Measurements from ENCODE around the gene RELN. TPM values are rescaled to one million over a fixed set of nuclear protein-coding genes. Genes with fewer than 3 reads are reported as not detected.
A peak's percentile ranks its signal among the peaks of the same experiment; 100 is the strongest.

The RELN gene
- total and polyA plus RNA-seq, 9 of the 15 experiments (the other 6 are each of a cell fraction or from before 2014, with no cell fraction given): 12.9 to 43.2 (median 18.1) TPM

GRCh38 chr7:103795107-103795506, 194.4 kb downstream of the RELN start (continued):
- TF ChIP-seq MNT (conservative IDR thresholded peaks at IDR 0.05): no peak

DNA sequence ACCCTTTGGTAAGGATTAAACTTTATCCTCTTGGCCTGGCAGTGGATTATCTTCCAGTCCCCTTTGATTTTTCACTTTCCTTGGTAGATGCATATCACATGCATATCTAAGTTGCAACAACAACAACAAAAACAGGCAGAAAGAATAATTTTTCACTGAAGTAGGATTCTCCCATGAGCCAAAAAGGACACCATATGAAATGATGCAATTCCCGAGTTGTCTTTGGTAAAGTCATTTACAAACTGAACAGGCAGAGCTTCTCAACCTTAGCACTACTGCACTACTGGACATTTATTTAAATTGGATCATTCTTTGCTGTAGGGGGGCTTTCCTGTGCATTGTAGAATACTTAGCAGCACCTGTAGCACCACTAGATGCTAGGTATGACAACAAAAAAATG, 195.0 kb downstream of the RELN start:
- H3K27me3 ChIP-seq (ENCODE audit: control insufficient read depth in 2 of 2, insufficient read depth in 2 of 2, low read length in 2 of 2): no peaks in the 10 kb centered on the region; a peak in 1 of 5 replicates
- POLR2A ChIA-PET: interaction anchor here (1.0 kb wide), 1 partner anchor 22 kb away, joined by 3 read pairs; no protein-coding TSS in a partner anchor
- CTCF ChIA-PET (ENCODE audit: low intra/inter-chr PET ratio): no interaction called here
- TF ChIP-seq ATF3 (IDR thresholded peaks at IDR 0.05): peak; percentile 54; the same call in 1 of the 2 replicates
- no peak for TF ChIP-seq ATF3 (CRISPR knock-in tag; conservative IDR thresholded peaks at IDR 0.05)
- no peak for TF ChIP-seq TAF7 (tag; IDR thresholded peaks at IDR 0.05)
- TF ChIP-seq, protein P1, sequence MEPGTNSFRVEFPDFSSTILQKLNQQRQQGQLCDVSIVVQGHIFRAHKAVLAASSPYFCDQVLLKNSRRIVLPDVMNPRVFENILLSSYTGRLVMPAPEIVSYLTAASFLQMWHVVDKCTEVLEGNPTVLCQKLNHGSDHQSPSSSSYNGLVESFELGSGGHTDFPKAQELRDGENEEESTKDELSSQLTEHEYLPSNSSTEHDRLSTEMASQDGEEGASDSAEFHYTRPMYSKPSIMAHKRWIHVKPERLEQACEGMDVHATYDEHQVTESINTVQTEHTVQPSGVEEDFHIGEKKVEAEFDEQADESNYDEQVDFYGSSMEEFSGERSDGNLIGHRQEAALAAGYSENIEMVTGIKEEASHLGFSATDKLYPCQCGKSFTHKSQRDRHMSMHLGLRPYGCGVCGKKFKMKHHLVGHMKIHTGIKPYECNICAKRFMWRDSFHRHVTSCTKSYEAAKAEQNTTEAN (CRISPR knock-in tag; IDR thresholded peaks at IDR 0.05): no peak
- no peak for TF ChIP-seq CHCHD3 (CRISPR knock-in tag; IDR thresholded peaks at IDR 0.05)
- TF ChIP-seq ZSCAN32 (CRISPR knock-in tag; IDR thresholded peaks at IDR 0.05): no peak
- TF ChIP-seq RCOR1 (IDR thresholded peaks at IDR 0.05; ENCODE audit: borderline replicate concordance in 1 of 2, low read depth in 2 of 2, low read length in 2 of 2): no peak
- TF ChIP-seq ZNF830 (CRISPR knock-in tag; IDR thresholded peaks at IDR 0.05): no peak
- no peak for TF ChIP-seq SRSF3 (IDR thresholded peaks at IDR 0.05; ENCODE audit: insufficient read depth, low read length)
- no peak for TF ChIP-seq ELF4 (CRISPR knock-in tag; IDR thresholded peaks at IDR 0.05)
- no peak for TF ChIP-seq SMAD2 (IDR thresholded peaks at IDR 0.05; ENCODE audit: low read depth, low read length)
- TF ChIP-seq CEBPB (tag; IDR thresholded peaks at IDR 0.05): peak; percentile 45
- TF ChIP-seq HMG20B (CRISPR knock-in tag; IDR thresholded peaks at IDR 0.05): no peak

More for the DNA sequence above, 195.0 kb downstream of the RELN start:
- no peak for ATAC-seq
- H3K9ac ChIP-seq (ENCODE audit: insufficient read depth in 1 of 2, low read depth in 2 of 2, low read length in 2 of 2): no peak overlapping the region
- H3K4me2 ChIP-seq (ENCODE audit: insufficient read depth, low read length): no peak overlapping the region
- no peaks in the 10 kb centered on the region for H3K79me2 ChIP-seq (ENCODE audit: control insufficient read depth, insufficient read depth, low read length)
- no peaks in the 10 kb centered on the region for H3K9me1 ChIP-seq (ENCODE audit: control insufficient read depth, insufficient read depth, low read length)
- H3K9me3 ChIP-seq (replicated peaks; ENCODE audit: control insufficient read depth, insufficient read depth, low read depth, low read length): no peaks in the 10 kb centered on the region
- no peak overlapping the region for H3K27ac ChIP-seq (ENCODE audit: extremely low read depth, low read depth, low read length)
- peaks cover 0 to 3% of the 10 kb centered on the region in 2 experiments; a peak in 2 of 5 replicates for H3K4me1 ChIP-seq (replicated peaks in 1 of 2; ENCODE audit: control insufficient read depth in 2 of 2, insufficient read depth in 2 of 2, low read length in 2 of 2)
- in situ Hi-C loops (cut with MboI) (no loop called here), intact Hi-C loops (cut with micrococcal nuclease) (no loop called here)
- no peak for FAIRE-seq
- DNase-seq (ENCODE audit: extremely low read depth in 1 of 4, low spot score in 3 of 4): no peak
- no peak overlapping the region for H2AFZ ChIP-seq (ENCODE audit: low read depth, low read length)
- WGBS (ENCODE audit: insufficient coverage, low coverage, missing lambda C conversion rate): 17% methylated on average over 1 of the region's 1 CpG
- no peaks in the 10 kb centered on the region; the same call in 2 of the 3 replicates for H3K36me3 ChIP-seq (ENCODE audit: control insufficient read depth, insufficient read depth, low read length)
- no TSS peak for BruUV-seq (replicated peaks)
- no peaks in the 10 kb centered on the region for H4K20me1 ChIP-seq (replicated peaks; ENCODE audit: control insufficient read depth, insufficient read depth, low read length)
- H3K4me3 ChIP-seq: no peak overlapping the region
